SH-SY5Y (cell line): ENCODE measurements around the gene ZNF385D.

Experiments used
- GATA2 ChIP-seq: IDR thresholded peaks from 2 replicates; pipeline ENCODE4 v1.6.1; 2011; ENCODE audit warnings: mild to moderate bottlenecking, low read depth, low read length
- GATA3 ChIP-seq: IDR thresholded peaks from 2 replicates; pipeline ENCODE4 v1.6.1; 2011; ENCODE audit warnings: low read depth, mild to moderate bottlenecking, low read length, moderate library complexity

DNA sequence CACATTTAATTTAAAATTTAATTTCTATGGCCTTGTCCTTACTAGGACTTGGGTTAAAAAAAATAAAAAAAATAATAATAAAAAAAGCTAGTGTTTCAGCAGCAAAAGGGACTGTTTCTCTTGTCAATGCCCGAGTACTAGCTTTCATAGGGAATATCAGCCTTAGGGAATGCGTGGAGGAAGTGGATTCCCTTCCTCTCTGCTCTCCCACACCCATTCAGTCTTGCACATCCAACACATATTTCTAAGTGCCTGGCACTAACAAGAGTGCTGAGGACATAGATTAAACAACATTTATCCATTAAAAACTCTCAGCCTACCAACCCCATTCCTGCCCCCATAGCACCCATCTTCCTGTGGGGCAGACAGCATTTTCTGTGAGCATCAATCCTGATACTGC is 6.2 kb downstream of the ZNF385D start:
- TF ChIP-seq GATA2 (no peak), GATA3 (no peak)
